K562 (cell line): Measurements from ENCODE around the gene ABHD16A. TPM values are rescaled to one million over a fixed set of nuclear protein-coding genes. Genes with fewer than 3 reads are reported as not detected.

ENCODE experiments used
- CBFA2T2 ChIP-seq: fragments of 450-650 bp; conservative IDR thresholded peaks from 2 replicates; pipeline ENCODE4 v1.6.1; 2017; ENCODE audit warnings: mild to moderate bottlenecking
- CEBPZ ChIP-seq: fragments of 150-350 bp; IDR thresholded peaks from 2 replicates; pipeline ENCODE4 v1.6.1; 2014; ENCODE audit warnings: low read depth, mild to moderate bottlenecking, low read length, borderline replicate concordance
- CXXC5 ChIP-seq: fragments of 250-450 bp; sonication (Bioruptor Pico); IDR thresholded peaks from 2 replicates; pipeline ENCODE4 v1.8.0; 2022; ENCODE audit warnings: inconsistent platforms, mild to moderate bottlenecking, moderate library complexity
- DACH1 ChIP-seq: fragments of 450-650 bp; IDR thresholded peaks from 2 replicates; pipeline ENCODE4 v1.6.1; 2018; ENCODE audit not compliant: partially characterized antibody
- HDAC2 ChIP-seq: fragments of 450-650 bp; IDR thresholded peaks from 2 replicates; pipeline ENCODE4 v1.6.1; 2016; ENCODE audit warnings: mild to moderate bottlenecking
- HDAC3 ChIP-seq: fragments of 450-650 bp; IDR thresholded peaks from 2 replicates; pipeline ENCODE4 v1.6.1; 2018; ENCODE audit warnings: borderline replicate concordance, mild to moderate bottlenecking, moderate library complexity; ENCODE audit not compliant: partially characterized antibody
- HMG20A ChIP-seq: fragments of 450-650 bp; formaldehyde crosslinking; conservative IDR thresholded peaks from 2 replicates; pipeline ENCODE4 v1.4.0; 2020; ENCODE audit warnings: mild to moderate bottlenecking, mixed read lengths
- KDM4B ChIP-seq, 2 experiments: fragments of 450-650 bp in 1 of 2; sonication (generic) in 1 of 2; IDR thresholded peaks; 2 replicates each; pipeline ENCODE4 v1.6.1; 2016 to 2017; ENCODE audit warnings: borderline replicate concordance in 2 of 2, antibody characterized with exemption in 1 of 2, low read depth in 1 of 2, mild to moderate bottlenecking in 1 of 2
- MAX ChIP-seq: sonication (generic); formaldehyde crosslinking; IDR thresholded peaks from 2 replicates; pipeline ENCODE4 v1.9.0; 2022; ENCODE audit warnings: mild to moderate bottlenecking, missing genetic modification reagents
- MYC ChIP-seq, 2 experiments: fragments of 250-450 bp in 1 of 2; sonication (Bioruptor Pico) in 1 of 2; IDR thresholded peaks; 2 replicates each; pipeline versions ENCODE4 v1.5.1 to v1.6.1; 2012 to 2021; ENCODE audit warnings: low read depth in 2 of 2, borderline replicate concordance in 1 of 2, improper control_type of control experiment in 1 of 2, low read length in 1 of 2, mild to moderate bottlenecking in 1 of 2, moderate library complexity in 1 of 2
- RNF219 ChIP-seq: fragments of 250-450 bp; sonication (Bioruptor Pico); IDR thresholded peaks from 2 replicates; pipeline ENCODE4 v1.5.0; 2022; ENCODE audit warnings: mild to moderate bottlenecking
- STAG1 ChIP-seq: sonication (generic); formaldehyde crosslinking; IDR thresholded peaks from 2 replicates; pipeline ENCODE4 v1.5.0; 2020; ENCODE audit warnings: missing genetic modification reagents, borderline replicate concordance
- ZBTB49 ChIP-seq: sonication (generic); formaldehyde crosslinking; IDR thresholded peaks from 2 replicates; pipeline ENCODE4 v1.8.0; 2022; ENCODE audit warnings: missing genetic modification reagents, mild to moderate bottlenecking, borderline replicate concordance
- ZNF165 ChIP-seq: fragments of 250-450 bp; sonication (Bioruptor Pico); IDR thresholded peaks from 2 replicates; pipeline ENCODE4 v1.4.0; 2020; ENCODE audit warnings: borderline replicate concordance
- ZNF740 ChIP-seq, 3 experiments: fragments of 200-800 bp in 1 of 3; sonication (Bioruptor generic) in 1 of 3; sonication (generic) in 1 of 3; formaldehyde crosslinking in 1 of 3; IDR thresholded peaks; 2 replicates each; pipeline versions ENCODE4 v1.6.1 to v1.8.0; 2016 to 2022; ENCODE audit warnings: mild to moderate bottlenecking in 2 of 3, missing compliant biosample characterization in 2 of 3, missing genetic modification characterization in 2 of 3, missing genetic modification reagents in 1 of 3
- ZNF785 ChIP-seq: fragments of 250-450 bp; sonication (Bioruptor Pico); IDR thresholded peaks from 2 replicates; pipeline ENCODE4 v1.4.0; 2020; ENCODE audit warnings: mild to moderate bottlenecking
- polyA plus RNA-seq, 8 experiments: library from polyadenylated mRNA; depleted of rRNA in 4 of 8; stranded (reverse) in 5 of 8; unstranded in 3 of 8; fragments of >200 nt; fragmentation: Nextera tagmentation in 2 of 8; fragmentation: Illumina TruSeq in 1 of 8; extraction: Ambion mirVana in 2 of 8; extraction: Trizol in 1 of 8; gene quantifications; 2 replicates each; pipeline versions ENCODE4 v1.2.1 to v1.2.3, GENCODE V29; 2011 to 2014; ENCODE audit warnings: inconsistent platforms in 1 of 8, missing spikeins in 1 of 8
- total RNA-seq, 7 experiments: library from RNA; depleted of rRNA in 6 of 7; stranded (reverse); fragments of >200 nt in 6 of 7; fragmentation: Illumina TruSeq in 2 of 7; extraction: Trizol in 2 of 7; gene quantifications; 2 replicates each; pipeline versions ENCODE4 v1.2.1 to v1.2.3, GENCODE V29; 2011 to 2021; ENCODE audit warnings: low replicate concordance in 1 of 7

Gene ABHD16A
- total and polyA plus RNA-seq, 9 of the 15 experiments (the other 6 are each of a cell fraction or from before 2014, with no cell fraction given): 25.8 to 120 (median 81.6) TPM

- TF ChIP-seq KDM4B (IDR thresholded peaks at IDR 0.05; ENCODE audit: borderline replicate concordance in 2 of 2, low read depth in 1 of 2) (no peak), CXXC5 (CRISPR knock-in tag) (peak; percentile 77), CEBPZ (no peak), DACH1 (no peak), STAG1 (no peak), ZNF740 (CRISPR knock-in tag; IDR thresholded peaks at IDR 0.05) (no peak), ZNF740 (tag; IDR thresholded peaks at IDR 0.05) (no peak), ZBTB49 (CRISPR knock-in tag) (no peak), CBFA2T2 (no peak; the same call in 1 of the 2 replicates), RNF219 (CRISPR knock-in tag) (no peak), ZNF165 (CRISPR knock-in tag) (0 out of 2 replicates have a peak, but pooled peaks have one; percentile 84), HMG20A (CRISPR knock-in tag) (0 out of 2 replicates have a peak, but pooled peaks have one; percentile 60), MYC (IDR thresholded peaks at IDR 0.05; ENCODE audit: low read depth, low read length) (peak; percentile 85), MYC (CRISPR knock-in tag; IDR thresholded peaks at IDR 0.05; ENCODE audit: borderline replicate concordance, low read depth) (peak; percentile 72), HDAC3 (no peak), MAX (CRISPR knock-in tag) (no peak; the same call in 1 of the 2 replicates), HDAC2 (peak; percentile 70), ZNF785 (CRISPR knock-in tag) (no peak)
These were observed 22.6 kb upstream of the ABHD16A start (continued) for GRCh38 chr6:31725502-31726350.
